ENCODE data around the gene ARHGAP12.

ARHGAP12 gene

DNA sequence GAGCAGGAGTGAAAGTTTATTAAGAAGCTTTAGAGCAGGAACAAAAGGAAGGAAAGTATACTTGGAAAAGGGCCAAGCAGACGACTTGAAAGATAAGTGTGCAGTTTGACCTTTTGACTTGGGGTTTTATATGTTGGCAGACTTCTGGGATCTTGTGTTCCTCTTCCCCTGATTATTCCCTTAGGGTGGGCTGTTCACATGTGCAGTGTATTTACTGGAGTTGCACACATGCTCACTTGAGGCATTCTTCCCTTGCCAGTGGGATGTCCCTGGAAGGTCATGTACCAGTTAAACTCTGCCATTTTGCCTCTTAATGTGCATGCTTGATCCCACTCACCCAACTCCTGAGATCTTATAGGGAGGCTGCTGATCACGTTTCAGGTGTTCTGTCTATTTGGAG is 23.4 kb upstream of the ARHGAP12 start:
- H3K4me2 ChIP-seq (ENCODE audit: low read length): no peak overlapping the region
- no peaks in the 10 kb centered on the region for H4K20me1 ChIP-seq (ENCODE audit: control insufficient read depth, insufficient read depth, low read depth, low read length)
- peaks cover 7% of the 10 kb centered on the region for H3K4me1 ChIP-seq (ENCODE audit: control insufficient read depth, low read length)
- TF ChIP-seq, protein P1, sequence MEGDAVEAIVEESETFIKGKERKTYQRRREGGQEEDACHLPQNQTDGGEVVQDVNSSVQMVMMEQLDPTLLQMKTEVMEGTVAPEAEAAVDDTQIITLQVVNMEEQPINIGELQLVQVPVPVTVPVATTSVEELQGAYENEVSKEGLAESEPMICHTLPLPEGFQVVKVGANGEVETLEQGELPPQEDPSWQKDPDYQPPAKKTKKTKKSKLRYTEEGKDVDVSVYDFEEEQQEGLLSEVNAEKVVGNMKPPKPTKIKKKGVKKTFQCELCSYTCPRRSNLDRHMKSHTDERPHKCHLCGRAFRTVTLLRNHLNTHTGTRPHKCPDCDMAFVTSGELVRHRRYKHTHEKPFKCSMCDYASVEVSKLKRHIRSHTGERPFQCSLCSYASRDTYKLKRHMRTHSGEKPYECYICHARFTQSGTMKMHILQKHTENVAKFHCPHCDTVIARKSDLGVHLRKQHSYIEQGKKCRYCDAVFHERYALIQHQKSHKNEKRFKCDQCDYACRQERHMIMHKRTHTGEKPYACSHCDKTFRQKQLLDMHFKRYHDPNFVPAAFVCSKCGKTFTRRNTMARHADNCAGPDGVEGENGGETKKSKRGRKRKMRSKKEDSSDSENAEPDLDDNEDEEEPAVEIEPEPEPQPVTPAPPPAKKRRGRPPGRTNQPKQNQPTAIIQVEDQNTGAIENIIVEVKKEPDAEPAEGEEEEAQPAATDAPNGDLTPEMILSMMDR (IDR thresholded peaks at IDR 0.05; ENCODE audit: low read depth, low read length, poor library complexity, severe bottlenecking): no peak
- no peak for TF ChIP-seq EZH2phosphoT487 (IDR thresholded peaks at IDR 0.05; ENCODE audit: borderline replicate concordance, low read length)
- no peaks in the 10 kb centered on the region for H3K36me3 ChIP-seq (ENCODE audit: control insufficient read depth, low read length)
- H3K27ac ChIP-seq (ENCODE audit: low read depth, low read length): no peak overlapping the region
- peaks cover 7% of the 10 kb centered on the region; the same call in 1 of the 2 replicates for H3K9me3 ChIP-seq (ENCODE audit: control insufficient read depth, insufficient read depth, low read length)
- H3K79me2 ChIP-seq (ENCODE audit: control insufficient read depth, low read length): no peaks in the 10 kb centered on the region
- H3F3A ChIP-seq (ENCODE audit: control insufficient read depth, insufficient read depth): no peaks in the 10 kb centered on the region
- no peak overlapping the region for H3K4me3 ChIP-seq (ENCODE audit: low read length)
- H3K9me2 ChIP-seq (replicated peaks; ENCODE audit: control insufficient read depth, low read length): no peaks in the 10 kb centered on the region
- no peaks in the 10 kb centered on the region for H3K27me3 ChIP-seq (ENCODE audit: control insufficient read depth, low read length)

DNA sequence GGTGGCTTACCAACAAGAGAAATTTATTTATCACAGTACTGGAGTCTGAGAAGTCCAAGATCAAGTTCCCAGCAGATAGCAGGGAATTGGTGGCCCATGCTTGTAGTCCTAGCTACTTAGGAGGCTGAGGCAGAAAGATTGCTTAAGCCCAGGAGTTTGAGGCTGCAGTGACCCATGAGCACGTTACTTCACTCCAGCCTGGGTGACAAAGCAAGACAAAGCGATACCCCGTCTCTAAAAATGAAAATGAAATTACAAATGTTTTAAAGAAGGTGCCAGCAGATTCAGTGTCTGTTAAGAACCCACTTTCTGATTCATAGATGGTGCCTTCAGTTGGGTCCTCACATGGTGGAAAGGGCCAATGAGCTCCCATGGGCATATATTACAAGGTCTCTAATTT is 20.6 kb upstream of the ARHGAP12 start:
- Histone ChIP-seq H3K4me1 (ENCODE audit: control insufficient read depth, low read length) (peaks cover 17% of the 10 kb centered on the region), H4K20me1 (ENCODE audit: control insufficient read depth, insufficient read depth, low read depth, low read length) (no peaks in the 10 kb centered on the region), H3K27ac (ENCODE audit: low read depth, low read length) (no peak overlapping the region)

DNA sequence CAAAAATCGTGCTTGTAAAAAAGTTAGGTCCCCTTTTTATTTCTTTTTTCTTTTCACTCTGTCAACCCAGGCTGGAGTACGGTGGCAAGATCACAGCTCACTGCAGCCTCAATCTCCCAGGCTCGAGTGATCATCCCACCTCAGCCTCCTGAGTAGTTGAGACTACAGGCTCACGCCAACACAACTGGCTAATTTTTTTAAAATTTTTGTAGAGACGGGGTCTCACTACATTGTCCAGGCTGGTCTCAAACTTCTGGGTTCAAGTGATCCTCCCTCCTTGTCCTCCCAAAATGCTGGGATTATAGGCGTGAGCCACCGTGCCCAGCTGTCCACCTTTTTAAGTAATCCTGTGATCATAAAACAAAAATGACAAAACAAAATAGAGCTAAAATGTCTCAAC is 19.4 kb upstream of the ARHGAP12 start:
- Histone ChIP-seq H3K4me3 (ENCODE audit: low read length) (no peak overlapping the region), H3K9me2 (replicated peaks; ENCODE audit: control insufficient read depth, low read length) (no peaks in the 10 kb centered on the region), H3K27me3 (ENCODE audit: control insufficient read depth, low read length) (no peaks in the 10 kb centered on the region), H3K4me2 (ENCODE audit: low read length) (no peak overlapping the region), H3K4me1 (ENCODE audit: control insufficient read depth, low read length) (peaks cover 17% of the 10 kb centered on the region), H3K27ac (ENCODE audit: low read depth, low read length) (no peak overlapping the region), H3F3A (ENCODE audit: control insufficient read depth, insufficient read depth) (no peaks in the 10 kb centered on the region), H4K20me1 (ENCODE audit: control insufficient read depth, insufficient read depth, low read depth, low read length) (no peaks in the 10 kb centered on the region), H3K36me3 (ENCODE audit: control insufficient read depth, low read length) (no peaks in the 10 kb centered on the region), H3K9me3 (ENCODE audit: control insufficient read depth, insufficient read depth, low read length) (no peaks in the 10 kb centered on the region), H3K79me2 (ENCODE audit: control insufficient read depth, low read length) (no peaks in the 10 kb centered on the region)
- TF ChIP-seq, protein P1 (IDR thresholded peaks at IDR 0.05; ENCODE audit: low read depth, low read length, poor library complexity, severe bottlenecking): no peak
- TF ChIP-seq EZH2phosphoT487 (IDR thresholded peaks at IDR 0.05; ENCODE audit: borderline replicate concordance, low read length): no peak

More for the DNA sequence above, 20.6 kb upstream of the ARHGAP12 start:
- Histone ChIP-seq H3K4me2 (ENCODE audit: low read length) (no peak overlapping the region), H3K79me2 (ENCODE audit: control insufficient read depth, low read length) (no peaks in the 10 kb centered on the region), H3K27me3 (ENCODE audit: control insufficient read depth, low read length) (no peaks in the 10 kb centered on the region), H3K4me3 (ENCODE audit: low read length) (no peak overlapping the region), H3K9me3 (ENCODE audit: control insufficient read depth, insufficient read depth, low read length) (no peaks in the 10 kb centered on the region), H3F3A (ENCODE audit: control insufficient read depth, insufficient read depth) (no peaks in the 10 kb centered on the region), H3K36me3 (ENCODE audit: control insufficient read depth, low read length) (no peaks in the 10 kb centered on the region), H3K9me2 (replicated peaks; ENCODE audit: control insufficient read depth, low read length) (no peaks in the 10 kb centered on the region)
- TF ChIP-seq, protein P1 (IDR thresholded peaks at IDR 0.05; ENCODE audit: low read depth, low read length, poor library complexity, severe bottlenecking): no peak
- TF ChIP-seq EZH2phosphoT487 (IDR thresholded peaks at IDR 0.05; ENCODE audit: borderline replicate concordance, low read length): no peak
